ENCODE measurements around the gene S100A2.
"Not testable (repeated sequence)": the region's sequence is repeated elsewhere in the genome, so short reads cannot be mapped to it uniquely, and the experiment has no call there.

Gene S100A2

DNA sequence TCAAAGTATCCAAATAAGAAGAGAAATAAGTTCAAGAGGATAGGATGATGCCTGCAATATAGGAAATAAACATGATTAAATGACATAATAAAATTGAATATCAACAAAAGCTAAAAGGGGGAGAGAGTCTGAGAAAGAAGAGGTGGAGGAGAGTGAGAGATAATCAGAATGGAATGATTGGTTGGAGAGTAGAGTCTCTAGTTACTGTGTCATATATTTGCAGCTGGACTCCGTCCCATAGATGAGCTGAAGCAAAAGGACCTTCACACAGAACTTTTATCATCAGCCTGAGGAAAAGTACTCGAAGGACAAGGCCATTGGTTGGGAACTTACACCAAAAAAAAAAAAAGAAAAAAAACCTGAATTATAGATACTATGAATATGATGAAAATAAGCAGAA, 22.8 kb upstream of the S100A2 start:
- no peak for DNase-seq (ENCODE audit: low read depth)

DNA sequence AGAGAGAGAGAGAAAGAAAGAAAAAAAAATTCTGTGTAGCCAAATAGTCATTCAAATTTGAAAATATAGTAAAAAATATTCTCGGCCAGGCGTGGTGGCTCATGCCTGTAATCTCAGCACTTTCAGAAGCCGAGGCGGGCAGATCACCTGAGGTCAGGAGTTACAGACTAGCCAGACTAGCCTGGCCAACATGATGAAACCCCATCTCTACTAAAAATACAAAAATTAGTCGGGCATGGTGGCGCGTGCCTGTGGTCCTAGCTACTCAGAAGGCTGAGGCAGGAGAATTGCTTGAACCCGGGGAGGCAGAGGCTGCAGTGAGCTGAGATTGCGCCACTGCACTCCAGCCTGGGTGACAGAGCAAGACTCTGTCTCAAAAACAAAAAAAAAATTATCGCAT, 22.4 kb upstream of the S100A2 start:
- DNase-seq (ENCODE audit: low read depth), result not testable (repeated sequence)

DNA sequence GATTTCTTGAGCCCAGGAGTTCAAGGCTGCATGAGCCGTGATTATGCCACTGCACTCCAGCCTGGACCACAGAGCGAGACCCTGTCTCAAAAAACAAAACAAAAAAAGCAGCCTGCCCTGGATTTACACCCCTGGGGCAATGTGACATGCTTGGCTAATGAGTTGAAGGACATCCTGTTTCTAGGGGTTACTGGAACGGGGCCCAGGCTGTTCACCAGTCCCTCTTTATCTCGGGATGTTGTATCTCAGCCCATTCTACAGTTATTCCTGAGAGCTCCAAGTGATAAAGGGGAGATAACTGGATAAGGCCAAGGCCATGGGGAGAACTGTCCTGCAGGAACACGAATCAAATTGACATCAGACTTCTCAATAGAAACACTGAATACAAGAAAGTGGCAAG, 21.7 kb upstream of the S100A2 start:
- DNase-seq (ENCODE audit: low read depth), result no peak

- DNase-seq (ENCODE audit: low read depth), result no peak
These were observed 20.7 kb upstream of the S100A2 start for GRCh38 chr1:153586347-153586746.

DNA sequence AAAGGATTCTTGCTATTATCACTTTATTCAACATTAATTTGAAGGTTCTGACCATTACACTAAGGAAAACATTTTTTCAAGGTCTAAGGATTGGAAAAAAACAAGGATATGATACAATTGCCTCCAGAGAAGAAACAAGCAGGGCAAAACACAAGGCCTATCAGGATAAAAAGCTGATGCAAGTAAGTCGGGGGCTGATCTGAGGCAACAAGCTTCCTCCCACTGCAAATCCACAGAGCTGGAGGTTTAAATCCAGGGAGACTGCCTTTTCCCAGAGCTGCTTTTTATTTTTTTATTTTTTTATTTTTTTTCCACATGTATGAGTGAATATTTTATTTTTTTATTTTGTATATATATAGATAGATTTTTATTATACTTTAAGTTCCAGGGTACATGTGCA, 19.4 kb upstream of the S100A2 start:
- no peak for DNase-seq (ENCODE audit: low read depth)

GRCh38 chr1:153583976-153584375, 18.3 kb upstream of the S100A2 start:
- no peak for DNase-seq (ENCODE audit: low read depth)

- not testable (repeated sequence) for DNase-seq (ENCODE audit: low read depth)
These were observed 17.9 kb upstream of the S100A2 start for GRCh38 chr1:153583514-153583913.

DNA sequence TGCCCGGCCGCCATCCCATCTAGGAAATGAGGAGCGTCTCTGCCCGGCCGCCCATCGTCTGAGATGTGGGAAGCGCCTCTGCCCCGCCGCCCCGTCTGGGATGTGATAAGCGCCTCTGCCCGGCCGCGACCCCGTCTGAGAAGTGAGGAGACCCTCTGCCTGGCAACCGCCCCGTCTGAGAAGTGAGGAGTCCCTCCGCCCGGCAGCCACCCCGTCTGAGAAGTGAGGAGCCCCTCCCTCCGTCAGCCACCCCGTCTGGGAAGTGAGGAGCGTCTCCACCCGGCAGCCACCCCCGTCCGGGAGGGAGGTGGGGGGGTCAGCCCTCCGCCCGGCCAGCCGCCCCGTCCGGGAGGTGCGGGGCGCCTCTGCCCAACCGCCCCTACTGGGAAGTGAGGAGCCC, 17.2 kb upstream of the S100A2 start:
- not testable (repeated sequence) for DNase-seq (ENCODE audit: low read depth)

DNA sequence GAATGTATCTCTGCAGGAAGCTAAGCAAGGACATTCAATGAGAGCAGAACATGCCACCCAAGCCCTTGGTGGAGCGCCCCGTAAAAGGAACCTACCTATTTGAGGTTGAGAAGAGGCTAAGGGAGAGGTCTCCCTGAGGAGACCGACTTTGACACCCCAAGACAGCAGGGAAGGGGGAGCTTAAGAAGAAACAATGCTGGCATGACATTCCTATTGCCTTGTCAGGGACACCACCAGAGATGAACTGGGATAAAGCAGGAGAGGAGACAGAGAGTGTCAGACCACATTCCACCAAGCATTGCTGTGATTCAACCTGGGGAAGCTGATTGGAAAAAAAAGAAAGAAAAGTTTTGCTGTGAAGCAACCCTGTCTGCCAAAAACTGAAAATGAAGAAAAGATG, 13.3 kb upstream of the S100A2 start:
- DNase-seq (ENCODE audit: low read depth), result no peak

- DNase-seq (ENCODE audit: low read depth), result peak; percentile 35
These were observed 12.8 kb upstream of the S100A2 start for GRCh38 chr1:153578490-153578889.

GRCh38 chr1:153577624-153578051, 12.0 kb upstream of the S100A2 start:
- DNase-seq (ENCODE audit: low read depth), result no peak

GRCh38 chr1:153577138-153577537, 11.5 kb upstream of the S100A2 start:
- DNase-seq (ENCODE audit: low read depth), result no peak

GRCh38 chr1:153575497-153575896, 9.9 kb upstream of the S100A2 start:
- DNase-seq (ENCODE audit: low read depth), result not testable (repeated sequence)

GRCh38 chr1:153575081-153575491, 9.4 kb upstream of the S100A2 start:
- not testable (repeated sequence) for DNase-seq (ENCODE audit: low read depth)

GRCh38 chr1:153573351-153573750, 7.7 kb upstream of the S100A2 start:
- no peak for DNase-seq (ENCODE audit: low read depth)

- DNase-seq (ENCODE audit: low read depth), result peak; percentile 88
These were observed 6.9 kb upstream of the S100A2 start for GRCh38 chr1:153572569-153573015.

GRCh38 chr1:153571706-153572105, 6.1 kb upstream of the S100A2 start:
- no peak for DNase-seq (ENCODE audit: low read depth)

- no peak for DNase-seq (ENCODE audit: low read depth)
These were observed 5.2 kb upstream of the S100A2 start for GRCh38 chr1:153570874-153571273.

- no peak for DNase-seq (ENCODE audit: low read depth)
These were observed 3.8 kb upstream of the S100A2 start for GRCh38 chr1:153569465-153569864.

- DNase-seq (ENCODE audit: low read depth), result peak; percentile 77
These were observed 2.9 kb upstream of the S100A2 start for GRCh38 chr1:153568367-153569099.

- no peak for DNase-seq (ENCODE audit: low read depth)
These were observed 2.1 kb upstream of the S100A2 start for GRCh38 chr1:153567621-153568366.

DNA sequence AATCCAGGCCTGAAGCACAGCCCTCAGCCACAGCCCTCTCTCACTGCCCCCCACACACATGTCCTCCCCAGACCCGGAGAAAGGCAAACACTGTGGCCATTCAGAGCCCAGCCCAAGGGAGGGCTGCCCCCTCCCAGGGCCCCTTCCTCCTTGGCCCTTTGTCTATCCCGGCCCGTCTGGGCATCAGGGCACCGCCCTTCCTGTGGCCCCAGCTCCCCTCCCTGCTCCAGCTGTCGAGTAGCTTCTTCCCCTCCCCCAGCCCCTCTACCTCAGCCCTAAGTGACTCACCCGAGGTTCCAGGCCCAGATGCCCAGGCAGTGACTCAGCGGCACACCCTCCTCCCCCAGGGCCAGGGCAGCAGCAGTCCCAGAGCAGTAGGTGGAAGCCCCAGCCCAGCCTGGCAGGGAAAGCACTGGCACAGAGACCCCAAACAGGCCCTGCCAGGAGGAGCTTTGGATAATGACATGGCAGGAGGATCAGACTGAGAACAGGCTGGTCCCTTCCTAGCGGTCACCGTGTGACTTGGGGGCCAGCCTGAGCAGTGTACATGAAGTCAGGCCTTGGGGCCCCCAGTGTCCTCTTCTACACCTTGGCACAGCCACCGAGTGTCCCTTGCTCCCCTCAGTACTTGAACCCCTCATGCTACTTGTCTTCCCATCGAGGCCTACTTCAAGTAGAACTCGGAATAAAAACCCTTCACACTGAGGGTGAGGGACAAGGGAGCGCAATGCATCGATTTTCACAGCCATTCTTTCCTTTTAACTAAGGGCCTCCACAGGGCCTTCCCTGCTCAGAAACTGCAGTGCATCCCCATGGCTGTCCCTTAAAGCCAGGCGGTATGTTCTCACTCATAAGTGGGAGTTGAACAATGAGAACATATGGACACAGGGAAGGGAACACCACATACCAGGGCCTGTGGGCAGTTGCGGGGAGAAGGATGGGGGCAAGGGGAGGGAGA, 1.0 kb upstream of the S100A2 start:
- DNase-seq (ENCODE audit: low read depth), result peak; percentile 96
